ENCODE measurements around the gene CPNE4.

Gene CPNE4

GRCh38 chr3:131608741-131609140 is 426.1 kb downstream of the CPNE4 start:
- no peaks in the 10 kb centered on the region for H3K9me3 ChIP-seq (ENCODE audit: low read length)
- no peaks in the 10 kb centered on the region for H3K27me3 ChIP-seq (ENCODE audit: insufficient read depth, low read length)
- H3K9ac ChIP-seq (ENCODE audit: low read length) = no peak overlapping the region
- no peaks in the 10 kb centered on the region for H3F3A ChIP-seq (ENCODE audit: insufficient read depth, low read length)
- H3K4me1 ChIP-seq (ENCODE audit: insufficient read depth, low read length, severe bottlenecking) = no peaks in the 10 kb centered on the region
- no peaks in the 10 kb centered on the region for H3K9me2 ChIP-seq (ENCODE audit: low read depth, low read length)
- H4K20me1 ChIP-seq (ENCODE audit: insufficient read depth, low read length) = no peaks in the 10 kb centered on the region
- no peak for TF ChIP-seq EZH2 (IDR thresholded peaks at IDR 0.05; ENCODE audit: borderline replicate concordance, low read length)
- no peaks in the 10 kb centered on the region for H3K79me2 ChIP-seq (ENCODE audit: insufficient read depth, low read length)
- H3K4me2 ChIP-seq (ENCODE audit: low read length) = no peak overlapping the region
- no peak overlapping the region for H2AFZ ChIP-seq (ENCODE audit: low read length)
- H3K4me3 ChIP-seq (ENCODE audit: low read depth, low read length, poor library complexity, severe bottlenecking) = no peak overlapping the region
- H3K36me3 ChIP-seq (ENCODE audit: insufficient read depth, low read length) = no peaks in the 10 kb centered on the region
- no peak overlapping the region for H3K27ac ChIP-seq (ENCODE audit: low read depth, low read length, poor library complexity, severe bottlenecking)

GRCh38 chr3:131608296-131608695 is 426.5 kb downstream of the CPNE4 start:
- Histone ChIP-seq H2AFZ (ENCODE audit: low read length) (no peak overlapping the region), H3K27me3 (ENCODE audit: insufficient read depth, low read length) (no peaks in the 10 kb centered on the region), H3K36me3 (ENCODE audit: insufficient read depth, low read length) (no peaks in the 10 kb centered on the region), H3K9ac (ENCODE audit: low read length) (no peak overlapping the region), H3K27ac (ENCODE audit: low read depth, low read length, poor library complexity, severe bottlenecking) (no peak overlapping the region), H3K4me2 (ENCODE audit: low read length) (no peak overlapping the region), H3K4me3 (ENCODE audit: low read depth, low read length, poor library complexity, severe bottlenecking) (no peak overlapping the region), H3K9me3 (ENCODE audit: low read length) (no peaks in the 10 kb centered on the region), H3K4me1 (ENCODE audit: insufficient read depth, low read length, severe bottlenecking) (no peaks in the 10 kb centered on the region), H3K79me2 (ENCODE audit: insufficient read depth, low read length) (no peaks in the 10 kb centered on the region), H3F3A (ENCODE audit: insufficient read depth, low read length) (no peaks in the 10 kb centered on the region), H4K20me1 (ENCODE audit: insufficient read depth, low read length) (no peaks in the 10 kb centered on the region), H3K9me2 (ENCODE audit: low read depth, low read length) (no peaks in the 10 kb centered on the region)
- TF ChIP-seq EZH2 (IDR thresholded peaks at IDR 0.05; ENCODE audit: borderline replicate concordance, low read length) (no peak), CTCF (IDR thresholded peaks at IDR 0.05; ENCODE audit: low read length) (no peak)

DNA sequence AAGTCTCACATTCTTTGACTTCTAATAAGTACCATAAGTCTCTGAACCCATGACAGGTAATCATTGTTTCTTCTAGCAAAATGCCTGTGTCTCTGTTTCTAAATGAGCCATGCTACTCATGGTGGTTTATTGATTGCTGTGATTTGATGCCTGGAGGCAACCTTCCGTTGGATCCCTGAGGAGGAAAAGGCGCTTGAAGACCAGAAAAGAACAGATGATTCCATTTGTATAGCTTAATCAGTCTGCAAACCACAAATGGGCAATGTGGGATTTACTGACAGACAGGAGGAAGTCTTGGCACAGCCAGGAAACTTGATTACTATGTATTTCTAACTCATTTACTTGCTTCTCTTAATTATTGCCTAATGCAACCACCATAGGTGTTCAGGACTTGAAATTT is 428.9 kb downstream of the CPNE4 start:
- H3K9ac ChIP-seq (ENCODE audit: low read length) = no peak overlapping the region
- no peaks in the 10 kb centered on the region for H3K9me3 ChIP-seq (ENCODE audit: low read length)
- H3K27ac ChIP-seq (ENCODE audit: low read depth, low read length, poor library complexity, severe bottlenecking) = no peak overlapping the region
- H3K36me3 ChIP-seq (ENCODE audit: insufficient read depth, low read length) = no peaks in the 10 kb centered on the region
- H3K79me2 ChIP-seq (ENCODE audit: insufficient read depth, low read length) = no peaks in the 10 kb centered on the region
- no peak overlapping the region for H3K4me2 ChIP-seq (ENCODE audit: low read length)
- no peaks in the 10 kb centered on the region for H3K4me1 ChIP-seq (ENCODE audit: insufficient read depth, low read length, severe bottlenecking)
- H3K4me3 ChIP-seq (ENCODE audit: low read depth, low read length, poor library complexity, severe bottlenecking) = no peak overlapping the region
- TF ChIP-seq CTCF (IDR thresholded peaks at IDR 0.05; ENCODE audit: low read length) (no peak), EZH2 (IDR thresholded peaks at IDR 0.05; ENCODE audit: borderline replicate concordance, low read length) (no peak)
- H4K20me1 ChIP-seq (ENCODE audit: insufficient read depth, low read length) = no peaks in the 10 kb centered on the region
- no peaks in the 10 kb centered on the region for H3K9me2 ChIP-seq (ENCODE audit: low read depth, low read length)
- no peaks in the 10 kb centered on the region for H3K27me3 ChIP-seq (ENCODE audit: insufficient read depth, low read length)
- H3F3A ChIP-seq (ENCODE audit: insufficient read depth, low read length) = no peaks in the 10 kb centered on the region
- H2AFZ ChIP-seq (ENCODE audit: low read length) = no peak overlapping the region

- H2AFZ ChIP-seq (ENCODE audit: low read length) = no peak overlapping the region
- no peaks in the 10 kb centered on the region for H3K36me3 ChIP-seq (ENCODE audit: insufficient read depth, low read length)
- no peak overlapping the region for H3K9ac ChIP-seq (ENCODE audit: low read length)
- no peak for TF ChIP-seq EZH2 (IDR thresholded peaks at IDR 0.05; ENCODE audit: borderline replicate concordance, low read length)
- no peak for TF ChIP-seq CTCF (IDR thresholded peaks at IDR 0.05; ENCODE audit: low read length)
- no peak overlapping the region for H3K27ac ChIP-seq (ENCODE audit: low read depth, low read length, poor library complexity, severe bottlenecking)
- H3K79me2 ChIP-seq (ENCODE audit: insufficient read depth, low read length) = no peaks in the 10 kb centered on the region
- H4K20me1 ChIP-seq (ENCODE audit: insufficient read depth, low read length) = no peaks in the 10 kb centered on the region
- H3K9me2 ChIP-seq (ENCODE audit: low read depth, low read length) = no peaks in the 10 kb centered on the region
- no peak overlapping the region for H3K4me2 ChIP-seq (ENCODE audit: low read length)
- H3K9me3 ChIP-seq (ENCODE audit: low read length) = no peaks in the 10 kb centered on the region
- no peaks in the 10 kb centered on the region for H3K4me1 ChIP-seq (ENCODE audit: insufficient read depth, low read length, severe bottlenecking)
- H3F3A ChIP-seq (ENCODE audit: insufficient read depth, low read length) = no peaks in the 10 kb centered on the region
- H3K4me3 ChIP-seq (ENCODE audit: low read depth, low read length, poor library complexity, severe bottlenecking) = no peak overlapping the region
- H3K27me3 ChIP-seq (ENCODE audit: insufficient read depth, low read length) = no peaks in the 10 kb centered on the region
These were observed 432.6 kb downstream of the CPNE4 start for GRCh38 chr3:131602011-131602779.

Measured in OCI-LY1 (cell line).